Choroid plexus epithelial cell (primary cell): Measurements from ENCODE around the gene ARHGAP12.

ENCODE experiments used
- DNase-seq: peaks from one replicate; pipeline ENCODE4 v3.0.0-alpha.2; 2010; ENCODE audit warnings: low read depth
- H3K4me3 ChIP-seq: 2 replicates; pipeline ENCODE4 v1.5.1; 2011; ENCODE audit warnings: low read depth, mild to moderate bottlenecking, control low read depth, low read length, moderate library complexity
- TF ChIP-seq, protein P1 (sequence below): conservative IDR thresholded peaks from 2 replicates; pipeline ENCODE4 v1.5.1; 2011; ENCODE audit warnings: low read depth, mild to moderate bottlenecking, control low read depth, inconsistent platforms, low read length, moderate library complexity

ARHGAP12 gene

DNA sequence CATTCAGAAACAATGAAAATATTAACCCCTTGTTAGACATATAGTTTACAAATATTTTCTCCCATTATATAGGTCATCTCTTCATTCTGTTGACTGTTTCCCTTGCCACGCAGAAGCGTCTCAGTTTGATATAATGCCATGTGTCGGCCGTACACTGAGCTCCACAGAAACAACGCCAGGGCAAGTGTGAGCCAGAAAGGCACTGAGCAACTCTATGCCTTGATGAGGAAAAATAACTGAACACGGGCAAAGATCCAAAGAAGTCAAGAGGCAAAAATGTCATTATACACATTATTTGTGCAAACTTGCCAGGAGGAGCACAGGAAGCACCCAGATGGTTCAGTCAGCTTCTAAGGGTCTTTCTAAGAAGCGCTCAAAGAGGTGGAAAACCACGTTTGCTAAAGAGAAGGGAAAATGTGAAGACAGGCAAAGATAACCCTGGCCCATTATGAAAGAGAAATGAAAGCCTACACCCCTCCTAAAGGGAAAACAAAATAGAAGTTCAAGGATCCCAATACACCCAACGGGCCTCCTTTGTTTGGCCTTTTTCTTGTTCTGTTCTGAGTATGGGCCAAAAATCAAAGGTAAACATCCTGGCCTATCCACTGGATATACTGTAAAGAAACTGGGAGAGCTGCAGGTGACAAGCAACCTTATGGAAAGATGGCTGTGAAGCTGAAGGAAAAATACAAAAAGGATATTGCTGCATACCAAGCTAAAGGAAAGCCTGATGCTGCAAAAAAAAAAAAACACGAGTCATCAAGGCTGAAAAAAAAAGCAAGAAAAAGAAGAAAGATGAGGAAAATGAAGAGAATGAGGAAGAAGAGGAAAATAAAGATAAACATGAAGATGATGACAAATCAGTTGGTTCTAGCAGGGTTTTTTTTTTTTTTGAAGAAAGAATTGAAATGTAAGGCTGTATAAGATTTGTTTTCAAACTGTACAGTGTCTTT is 15.5 kb downstream of the ARHGAP12 start:
- no peak overlapping the region for H3K4me3 ChIP-seq
- DNase-seq, result peak; percentile 34
- TF ChIP-seq, protein P1, sequence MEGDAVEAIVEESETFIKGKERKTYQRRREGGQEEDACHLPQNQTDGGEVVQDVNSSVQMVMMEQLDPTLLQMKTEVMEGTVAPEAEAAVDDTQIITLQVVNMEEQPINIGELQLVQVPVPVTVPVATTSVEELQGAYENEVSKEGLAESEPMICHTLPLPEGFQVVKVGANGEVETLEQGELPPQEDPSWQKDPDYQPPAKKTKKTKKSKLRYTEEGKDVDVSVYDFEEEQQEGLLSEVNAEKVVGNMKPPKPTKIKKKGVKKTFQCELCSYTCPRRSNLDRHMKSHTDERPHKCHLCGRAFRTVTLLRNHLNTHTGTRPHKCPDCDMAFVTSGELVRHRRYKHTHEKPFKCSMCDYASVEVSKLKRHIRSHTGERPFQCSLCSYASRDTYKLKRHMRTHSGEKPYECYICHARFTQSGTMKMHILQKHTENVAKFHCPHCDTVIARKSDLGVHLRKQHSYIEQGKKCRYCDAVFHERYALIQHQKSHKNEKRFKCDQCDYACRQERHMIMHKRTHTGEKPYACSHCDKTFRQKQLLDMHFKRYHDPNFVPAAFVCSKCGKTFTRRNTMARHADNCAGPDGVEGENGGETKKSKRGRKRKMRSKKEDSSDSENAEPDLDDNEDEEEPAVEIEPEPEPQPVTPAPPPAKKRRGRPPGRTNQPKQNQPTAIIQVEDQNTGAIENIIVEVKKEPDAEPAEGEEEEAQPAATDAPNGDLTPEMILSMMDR, result no peak

DNA sequence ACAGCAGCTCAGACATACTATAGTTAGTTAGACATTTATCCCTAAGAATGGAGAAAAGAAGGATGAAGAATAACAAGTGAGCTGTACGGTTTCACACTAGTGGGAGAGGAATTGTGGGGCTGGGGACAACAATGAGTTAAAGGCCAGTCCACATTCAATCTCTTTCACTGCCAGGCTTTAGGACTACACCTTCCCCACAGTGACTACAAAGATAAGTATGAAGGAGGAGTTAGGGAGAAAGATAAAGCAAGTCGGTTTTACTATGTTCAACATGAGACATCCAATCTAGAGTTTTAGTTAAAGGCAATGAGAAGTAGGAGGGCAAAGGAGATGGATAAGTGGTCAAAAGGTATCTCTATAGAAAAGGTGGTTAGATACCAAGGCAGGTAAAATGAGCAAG is 16.3 kb downstream of the ARHGAP12 start:
- TF ChIP-seq, protein P1, result no peak
- no peak overlapping the region for H3K4me3 ChIP-seq
- peak; percentile 47 for DNase-seq

DNA sequence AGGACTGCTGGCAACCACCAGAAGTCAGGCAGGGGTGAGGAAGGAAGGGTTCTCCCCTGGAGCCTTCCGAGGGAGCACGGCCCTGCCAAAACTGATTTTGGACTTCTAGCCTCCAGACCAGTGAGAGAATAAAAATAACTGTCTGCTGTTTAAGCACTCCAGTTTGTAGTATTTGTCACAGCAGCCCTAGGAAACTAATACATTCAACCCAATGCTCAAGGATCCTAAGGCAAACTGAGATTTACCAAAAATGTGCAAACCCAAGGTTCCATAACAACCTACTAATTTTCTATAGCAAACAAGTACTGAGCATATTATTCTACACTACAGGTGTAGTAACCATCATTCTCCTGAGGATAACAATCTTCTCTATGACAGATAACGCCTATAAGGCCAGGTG is 18.6 kb downstream of the ARHGAP12 start:
- TF ChIP-seq, protein P1, result no peak
- no peak overlapping the region for H3K4me3 ChIP-seq
- no peak for DNase-seq

DNA sequence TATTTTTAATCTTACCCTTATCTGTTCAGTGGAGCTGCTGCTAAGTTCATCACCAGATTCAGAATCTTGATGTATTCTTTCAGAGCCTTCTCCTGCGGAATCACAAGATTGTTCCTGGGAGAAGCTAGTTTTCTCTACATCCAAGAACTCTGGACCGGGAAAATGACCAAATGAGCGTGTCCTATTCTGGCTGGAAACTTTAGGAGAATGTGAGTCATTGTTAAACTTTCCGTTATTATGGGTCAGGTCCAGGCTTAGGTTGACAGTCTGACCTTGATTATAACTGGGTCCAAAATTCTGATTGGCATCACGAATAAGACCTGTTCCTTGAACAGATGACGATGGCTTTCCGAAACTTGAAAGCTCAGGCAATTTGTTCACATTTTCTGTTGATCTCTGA is 20.5 kb downstream of the ARHGAP12 start:
- no peak for DNase-seq
- no peak overlapping the region for H3K4me3 ChIP-seq
- TF ChIP-seq, protein P1, result no peak

DNA sequence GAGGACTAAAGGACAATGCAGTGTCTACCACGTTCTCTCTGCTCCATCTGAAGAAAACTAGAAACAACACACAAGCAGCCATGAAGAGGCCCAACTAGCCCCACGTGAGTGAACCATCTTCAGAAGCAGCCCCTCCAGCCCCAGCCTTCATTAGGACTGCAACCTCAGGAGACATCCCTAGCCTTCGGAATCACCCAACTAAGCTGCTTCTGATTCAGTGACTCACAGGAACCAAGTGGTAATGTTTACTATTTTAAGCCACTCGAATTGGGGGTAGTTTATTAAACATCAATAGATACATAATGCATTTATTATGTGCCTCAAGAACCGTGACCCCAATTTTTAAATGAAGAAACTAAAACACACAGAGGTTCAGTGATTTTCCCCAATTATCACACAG is 22.6 kb downstream of the ARHGAP12 start:
- TF ChIP-seq, protein P1, result no peak
- DNase-seq, result no peak
- no peak overlapping the region for H3K4me3 ChIP-seq

DNA sequence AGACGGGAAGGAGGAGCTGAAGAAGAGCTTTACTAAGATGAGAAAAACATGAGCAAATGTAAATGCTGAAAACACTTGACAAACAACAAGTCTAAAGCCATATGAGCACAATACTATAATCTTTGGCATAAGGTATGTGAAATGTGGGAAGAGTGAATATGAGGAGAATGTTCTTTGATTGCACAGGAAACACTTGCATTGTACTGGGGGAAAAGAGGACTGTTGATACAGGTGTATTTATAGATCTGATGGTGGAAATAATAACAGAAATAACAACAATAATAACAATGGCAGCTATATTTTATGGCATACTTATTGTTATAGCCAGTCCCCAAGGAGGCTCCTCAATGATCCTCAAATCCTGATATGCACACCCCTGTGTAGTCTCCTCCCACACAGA is 23.0 kb downstream of the ARHGAP12 start:
- H3K4me3 ChIP-seq, result no peak overlapping the region
- TF ChIP-seq, protein P1, result no peak
- DNase-seq, result no peak

DNA sequence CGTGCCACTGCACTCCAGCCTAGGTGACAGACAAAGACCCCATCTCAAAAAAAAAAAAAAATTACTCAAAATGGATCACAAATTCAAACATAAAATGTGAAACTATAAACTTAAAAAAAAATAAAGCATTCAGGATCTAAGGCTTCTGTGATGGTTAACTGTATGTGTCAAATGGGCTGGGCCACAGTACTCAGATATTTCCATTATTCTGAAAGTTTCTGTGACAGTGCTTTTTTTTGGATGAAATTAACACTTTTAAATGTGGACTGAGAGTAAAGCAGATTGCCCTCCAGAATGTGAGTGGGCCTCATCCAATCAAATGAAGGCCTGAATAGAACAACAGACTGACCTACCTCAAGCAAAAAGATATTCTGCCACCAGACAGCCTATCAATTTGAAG is 26.0 kb downstream of the ARHGAP12 start:
- H3K4me3 ChIP-seq, result no peak overlapping the region
- TF ChIP-seq, protein P1, result no peak
- no peak for DNase-seq
